ENCODE data around the gene INPP1.

The INPP1 gene

DNA sequence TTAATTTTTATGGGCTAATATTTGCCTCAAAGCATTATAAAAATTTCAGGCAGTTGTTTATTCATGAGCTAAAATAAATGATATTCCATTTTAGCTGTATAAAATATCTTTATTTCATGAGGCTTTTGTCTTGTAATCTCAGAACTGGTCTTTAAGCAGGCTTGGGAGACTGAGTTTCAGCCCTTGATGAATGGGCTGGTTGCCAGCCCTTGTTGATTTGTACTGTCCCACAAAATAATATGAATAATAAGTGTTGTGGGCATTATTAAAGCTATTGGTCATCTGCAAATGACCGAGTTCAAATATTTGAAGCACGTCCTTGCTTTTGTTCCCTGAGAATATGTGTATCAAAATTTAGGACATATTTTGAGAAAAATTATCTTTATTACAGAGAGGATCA, 18.2 kb downstream of the INPP1 start:
- no peak for DNase-seq (ENCODE audit: low spot score)

DNA sequence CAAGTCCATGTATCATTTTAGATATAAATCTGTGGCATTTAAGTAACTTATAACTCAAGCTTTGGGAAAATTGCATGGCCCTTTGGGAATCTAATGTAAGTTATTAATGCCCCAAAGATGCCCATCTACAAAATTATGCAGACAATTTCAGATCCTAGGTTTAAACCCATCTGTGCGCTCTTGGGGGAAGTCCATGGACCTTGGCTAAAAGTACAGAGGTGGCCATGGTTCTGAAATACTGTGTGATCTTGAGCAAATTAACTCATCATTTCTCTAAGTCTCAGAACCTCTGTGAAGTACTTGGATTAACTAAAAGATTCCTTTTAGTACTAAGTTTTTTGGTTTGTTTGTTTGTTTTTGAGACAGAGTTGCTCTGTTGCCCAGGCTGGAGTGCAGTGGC, 19.5 kb downstream of the INPP1 start:
- DNase-seq (ENCODE audit: low spot score), result no peak

DNA sequence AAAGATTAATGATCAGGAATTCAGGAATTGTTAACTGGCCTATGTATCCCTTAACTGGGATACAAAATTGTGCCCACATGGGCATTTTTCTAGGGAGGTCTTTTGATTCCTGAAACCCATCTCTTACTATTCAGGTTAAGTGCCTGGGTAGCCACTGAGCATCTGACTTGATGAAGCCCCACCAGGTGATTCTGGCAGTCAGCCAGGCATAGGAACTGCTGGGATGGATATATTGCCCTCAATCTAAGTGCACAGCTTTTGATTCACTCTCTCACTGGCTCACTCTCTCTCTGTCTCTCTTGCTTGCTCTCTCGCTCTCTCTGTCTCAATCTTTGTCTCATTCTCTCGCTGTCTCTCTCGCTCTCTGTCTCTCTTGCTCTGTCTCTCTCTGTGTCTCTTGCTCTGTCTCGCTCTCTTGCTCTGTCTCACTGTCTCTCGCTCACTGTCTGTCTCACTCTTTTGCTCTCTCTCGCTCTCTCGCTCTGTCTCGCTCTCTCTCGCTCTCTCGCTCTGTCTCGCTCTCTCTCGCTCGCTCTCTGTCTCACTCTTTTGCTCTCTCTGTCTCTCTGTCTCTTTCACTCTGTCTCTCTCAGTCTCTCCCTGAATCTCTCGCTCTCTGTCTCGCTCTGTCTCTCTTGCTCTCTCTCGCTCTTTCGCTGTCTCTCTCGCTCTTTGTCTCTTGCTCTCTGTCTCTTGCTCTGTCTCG, 22.3 kb downstream of the INPP1 start:
- DNase-seq (ENCODE audit: low spot score), result no peak

DNA sequence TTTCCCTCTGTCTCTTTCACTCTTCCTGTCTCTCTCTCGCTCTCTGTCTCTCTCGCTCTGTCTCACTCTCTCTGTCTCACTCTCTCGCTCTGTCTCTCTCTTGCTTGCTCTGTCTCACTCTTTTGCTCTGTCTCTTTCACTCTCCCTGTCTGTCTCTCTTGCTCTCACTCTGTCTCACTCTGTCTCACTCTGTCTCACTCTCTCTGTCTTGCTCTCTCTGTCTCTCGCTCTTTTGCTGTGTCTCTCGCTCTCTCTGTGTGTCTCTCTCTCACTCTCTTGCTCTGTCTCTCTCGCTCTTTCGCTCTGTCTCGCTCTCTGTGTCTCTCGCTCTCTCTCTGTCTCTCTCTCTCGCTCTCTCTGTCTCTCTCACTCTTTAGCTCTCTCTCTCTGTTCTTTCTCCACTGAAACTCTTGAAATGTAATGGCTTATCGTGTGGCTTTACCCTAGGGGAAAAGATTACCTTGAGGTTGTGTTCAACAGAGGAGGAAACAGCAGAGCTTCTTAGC, 22.9 kb downstream of the INPP1 start:
- DNase-seq (ENCODE audit: low spot score), result no peak

DNA sequence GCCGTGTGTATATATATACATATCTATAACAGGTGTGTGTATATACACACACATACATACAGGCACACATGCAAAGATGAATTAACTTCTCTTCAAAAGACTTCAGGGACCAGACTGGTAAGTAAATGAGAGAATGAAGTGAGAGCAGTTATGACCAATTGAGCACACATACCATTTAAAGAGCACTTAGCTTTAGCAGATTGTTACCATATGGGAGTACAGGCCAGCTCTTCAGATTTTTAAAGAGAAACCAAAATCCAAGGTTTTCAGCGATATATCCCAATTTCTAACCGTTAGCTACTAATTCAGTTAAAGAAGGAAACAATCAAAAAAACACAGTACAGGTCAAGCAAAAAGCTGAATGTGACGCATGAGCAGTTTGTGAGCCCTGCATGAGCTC, 23.7 kb downstream of the INPP1 start:
- no peak for DNase-seq (ENCODE audit: low spot score)

DNA sequence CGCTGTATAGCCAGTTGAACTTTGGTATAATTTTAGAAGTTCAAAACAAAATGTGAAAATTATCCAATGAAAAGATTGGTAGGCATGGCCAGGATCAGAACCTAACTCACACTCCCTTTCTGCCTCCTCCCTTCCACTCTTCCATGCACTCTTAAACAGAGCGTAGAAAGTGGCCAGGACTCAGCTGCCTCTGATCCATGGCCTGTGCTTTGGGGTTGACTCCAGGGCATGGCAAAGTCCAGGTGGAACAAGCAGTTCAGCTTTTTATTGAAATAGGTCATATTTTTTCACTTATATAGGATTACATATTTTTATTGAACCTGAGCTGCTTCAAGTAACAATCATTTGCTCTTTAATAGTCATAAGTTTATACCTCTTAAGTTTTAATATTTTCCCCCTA, 26.2 kb downstream of the INPP1 start:
- DNase-seq (ENCODE audit: low spot score), result no peak

DNA sequence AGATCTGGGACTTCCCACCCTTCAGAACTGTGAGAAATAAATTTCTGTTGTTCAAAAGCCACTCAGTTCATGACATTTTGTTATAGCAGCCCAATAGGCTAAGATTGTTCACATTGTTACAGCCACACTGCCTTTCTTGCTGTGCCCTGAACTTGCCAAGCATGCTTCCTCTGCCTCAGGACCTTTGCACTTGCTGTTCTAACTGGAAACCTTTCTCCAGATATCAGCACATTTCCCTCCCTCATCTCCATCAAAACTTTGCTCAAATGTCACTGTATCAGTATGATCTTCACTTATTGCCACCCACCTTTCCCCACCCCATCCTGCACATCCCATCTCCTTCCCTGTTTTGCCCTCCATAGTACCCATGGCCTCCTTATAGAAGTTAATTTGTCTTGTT, 32.7 kb downstream of the INPP1 start:
- DNase-seq (ENCODE audit: low spot score), result no peak

DNA sequence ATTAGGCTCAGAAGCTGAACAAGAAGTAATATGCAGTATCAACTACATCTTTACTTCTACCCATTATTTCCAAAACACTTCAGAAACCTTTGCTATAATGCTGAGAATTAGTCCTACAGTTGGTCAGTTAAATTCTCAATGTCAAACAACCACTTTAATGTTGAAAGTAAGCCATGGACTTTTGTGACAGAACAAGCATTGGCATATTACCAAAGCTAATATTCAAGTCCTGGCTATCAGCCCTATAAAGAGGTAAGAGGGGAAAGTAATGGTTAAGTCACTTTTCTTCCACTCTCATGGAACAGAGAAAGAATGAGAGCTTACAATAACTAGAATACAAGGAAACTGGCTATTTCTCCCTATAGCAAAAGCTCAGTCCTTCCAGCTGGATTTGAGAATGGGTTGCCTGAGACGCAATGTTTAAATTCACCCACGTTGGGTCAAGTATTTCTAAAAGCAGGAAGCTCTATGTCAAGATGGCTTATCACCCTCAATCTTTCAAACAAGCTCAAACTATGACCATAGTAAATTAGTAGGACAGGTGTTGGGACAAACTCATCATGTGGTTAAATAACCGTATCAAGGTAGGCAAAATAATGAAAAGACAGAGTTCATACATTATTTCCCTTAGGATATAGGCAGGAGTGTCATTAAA, 33.3 kb downstream of the INPP1 start:
- DNase-seq (ENCODE audit: low spot score), result no peak

DNA sequence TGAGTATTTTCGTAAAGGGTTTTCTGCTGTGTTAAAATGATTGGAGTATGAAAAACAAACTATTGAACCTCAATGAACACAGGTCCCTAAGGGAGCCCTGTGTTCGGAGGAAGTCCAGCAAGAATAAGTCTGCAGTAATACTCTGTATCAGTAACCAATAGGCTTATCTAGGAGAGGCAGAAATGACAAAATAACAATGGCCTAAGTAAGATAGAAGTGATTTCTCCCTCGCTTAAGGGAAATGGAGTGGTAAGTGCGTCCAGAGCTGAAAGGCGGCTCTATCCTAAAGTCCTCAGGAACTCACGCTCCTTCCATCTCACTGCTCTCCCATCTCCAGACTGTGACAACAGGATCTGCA, 35.5 kb downstream of the INPP1 start:
- no peak for DNase-seq (ENCODE audit: low spot score)

DNA sequence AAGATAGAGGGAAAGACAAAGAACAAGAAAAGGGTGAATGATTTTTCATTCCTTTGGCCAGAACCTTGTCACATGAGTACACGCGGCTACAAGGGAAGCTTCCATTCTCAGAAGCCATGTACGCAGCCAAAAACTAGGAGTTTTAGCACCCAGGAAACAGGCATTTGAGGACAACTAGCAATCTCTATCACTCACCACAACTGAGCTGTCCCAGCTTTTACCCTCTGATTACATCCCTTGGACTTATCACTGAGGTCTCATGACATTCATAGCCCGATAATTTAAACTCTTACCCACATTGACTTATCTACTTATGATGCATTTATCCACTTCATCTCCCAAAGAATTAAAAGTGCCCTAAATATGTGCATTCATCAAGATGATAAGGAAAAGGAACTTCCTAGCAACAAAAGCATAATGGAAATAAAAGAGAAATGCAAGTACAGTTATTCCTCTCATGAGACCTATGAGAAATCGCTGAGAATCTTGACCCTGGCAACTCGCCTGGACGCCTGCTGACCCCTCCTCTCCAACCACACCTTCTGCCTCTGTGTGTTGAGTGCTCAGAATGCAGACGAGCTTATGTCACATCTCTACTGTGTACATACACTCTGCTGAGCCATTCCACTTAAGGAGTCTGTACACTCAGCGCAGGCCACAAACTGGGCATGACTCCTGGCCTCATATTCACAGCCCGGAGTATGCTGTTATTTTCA, 36.0 kb downstream of the INPP1 start:
- DNase-seq (ENCODE audit: low spot score), result no peak

DNA sequence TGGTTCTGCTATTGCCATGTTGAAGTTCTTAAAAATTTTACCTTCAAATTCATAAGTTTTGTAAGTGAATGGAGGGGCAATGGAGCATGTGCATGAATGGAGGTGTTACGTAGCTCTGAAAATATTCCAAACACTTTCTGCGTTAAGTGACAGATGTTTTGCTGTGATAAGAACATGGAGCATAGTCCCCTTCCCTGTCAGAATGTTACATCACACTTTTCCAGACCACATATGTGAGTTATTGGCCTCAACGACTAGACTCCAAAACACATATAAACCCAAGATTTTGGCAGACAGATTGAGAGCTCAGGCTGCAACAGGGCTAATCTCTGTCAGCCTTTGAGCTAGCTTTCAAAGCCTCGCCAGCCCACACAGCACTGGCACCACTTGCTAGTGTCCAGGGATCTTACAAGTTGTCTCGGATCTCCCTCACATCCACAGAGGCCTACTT, 37.6 kb downstream of the INPP1 start:
- no peak for DNase-seq (ENCODE audit: low spot score)

DNA sequence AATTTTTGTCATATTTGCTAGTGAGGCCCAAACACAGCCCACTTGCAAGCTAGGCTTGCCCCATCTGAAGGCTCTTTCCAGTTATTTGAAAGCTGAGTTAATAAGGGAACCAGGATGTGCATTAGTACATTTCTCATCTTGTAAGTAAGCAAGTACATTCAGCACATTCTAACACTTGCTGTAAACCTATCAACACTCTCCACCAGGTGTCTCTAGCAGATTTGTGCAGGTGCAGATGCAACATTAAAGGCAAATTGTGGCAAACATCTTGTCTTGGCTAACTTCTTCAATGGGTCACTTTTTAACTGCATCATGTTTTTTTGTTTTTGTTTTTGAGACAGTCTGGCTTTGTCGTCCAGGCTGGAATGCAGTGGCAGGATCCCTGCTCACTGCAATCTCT, 39.5 kb downstream of the INPP1 start:
- DNase-seq (ENCODE audit: low spot score), result peak; percentile 48

DNA sequence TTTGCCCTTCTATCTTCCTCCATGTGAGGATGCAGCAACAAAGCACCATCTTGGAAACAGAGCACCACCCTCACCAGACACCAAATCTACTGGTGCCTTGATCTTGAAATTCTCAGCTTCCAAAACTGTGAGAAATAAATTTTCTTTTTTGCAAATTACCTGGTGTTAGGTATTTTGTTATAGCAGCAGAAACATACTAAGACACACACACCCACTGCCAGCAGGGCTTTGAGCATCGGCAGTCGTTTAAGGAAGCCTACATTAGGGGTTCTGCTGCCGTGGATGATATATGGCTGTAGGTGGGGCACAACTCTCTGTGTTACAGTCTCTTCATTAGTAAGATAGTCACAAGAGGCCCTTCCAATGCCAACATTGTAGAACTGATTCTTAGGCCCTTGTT, 44.0 kb downstream of the INPP1 start:
- no peak for DNase-seq (ENCODE audit: low spot score)

DNA sequence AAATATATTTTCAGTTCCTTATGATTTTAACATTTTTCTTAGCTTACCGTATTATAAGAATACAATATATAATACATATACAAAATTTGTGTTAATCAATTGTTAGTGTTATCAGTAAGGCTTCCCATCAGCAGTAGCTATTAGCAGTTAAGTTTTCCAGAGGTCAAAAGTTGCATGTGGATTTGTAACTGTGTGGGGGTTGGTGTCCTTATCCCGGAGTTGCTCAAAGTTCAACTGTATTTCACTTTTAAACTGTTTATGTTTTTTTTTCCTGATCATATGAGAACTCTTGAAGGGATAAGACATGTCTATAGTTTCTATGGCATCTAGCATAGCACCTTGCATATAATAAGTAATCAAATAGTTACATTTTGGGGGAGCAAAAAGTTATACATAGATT, 52.9 kb downstream of the INPP1 start:
- no peak for DNase-seq (ENCODE audit: low spot score)

DNA sequence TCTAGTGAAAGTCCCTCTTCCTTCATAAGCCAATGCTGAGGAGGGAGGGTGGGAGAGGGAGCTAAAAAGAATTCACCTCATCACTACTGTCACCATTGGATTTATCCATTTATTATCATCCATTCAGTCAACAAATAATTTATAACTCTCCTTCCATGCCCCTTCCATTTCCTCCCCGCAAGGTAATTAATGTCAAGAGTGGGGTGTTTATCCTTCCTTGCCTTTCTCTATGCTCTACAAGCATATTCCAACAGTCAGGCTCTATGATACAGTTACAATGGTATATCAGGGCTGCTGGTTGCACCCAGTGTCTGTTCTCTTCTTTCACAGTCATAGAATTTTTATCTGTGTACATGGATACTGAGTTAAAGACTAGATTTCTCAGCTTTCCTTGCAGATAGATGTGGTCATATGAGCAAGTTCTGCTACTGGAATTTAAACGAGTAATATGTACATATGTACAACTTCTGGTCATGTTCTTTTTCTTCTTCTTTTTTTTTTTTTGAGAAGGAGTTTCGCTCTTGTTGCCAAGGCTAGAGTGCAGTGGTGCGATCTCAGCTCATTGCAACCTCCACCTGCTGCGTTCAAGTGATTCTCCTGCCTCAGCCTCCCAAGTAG, 59.7 kb downstream of the INPP1 start:
- no peak for DNase-seq (ENCODE audit: low spot score)

DNA sequence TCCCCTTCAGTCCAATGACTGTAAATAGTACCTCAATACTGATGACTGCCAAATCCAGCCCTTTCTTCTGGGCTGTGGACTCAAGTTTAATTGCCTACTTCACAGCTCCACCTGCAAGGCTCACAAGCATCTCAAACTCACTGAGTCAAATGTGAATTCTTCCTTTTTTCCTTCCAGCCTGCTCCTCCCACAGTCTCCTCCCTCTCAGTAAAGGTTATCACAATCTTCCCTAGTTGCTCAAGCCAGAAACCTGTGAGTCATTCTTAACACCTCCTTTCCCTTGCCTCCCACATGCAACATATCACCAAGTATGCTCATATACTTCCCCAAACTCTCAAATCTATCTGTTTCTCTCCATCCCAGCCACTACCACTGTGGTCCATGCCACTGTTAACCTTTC, 61.1 kb downstream of the INPP1 start:
- peak; percentile 41 for DNase-seq (ENCODE audit: low spot score)

DNA sequence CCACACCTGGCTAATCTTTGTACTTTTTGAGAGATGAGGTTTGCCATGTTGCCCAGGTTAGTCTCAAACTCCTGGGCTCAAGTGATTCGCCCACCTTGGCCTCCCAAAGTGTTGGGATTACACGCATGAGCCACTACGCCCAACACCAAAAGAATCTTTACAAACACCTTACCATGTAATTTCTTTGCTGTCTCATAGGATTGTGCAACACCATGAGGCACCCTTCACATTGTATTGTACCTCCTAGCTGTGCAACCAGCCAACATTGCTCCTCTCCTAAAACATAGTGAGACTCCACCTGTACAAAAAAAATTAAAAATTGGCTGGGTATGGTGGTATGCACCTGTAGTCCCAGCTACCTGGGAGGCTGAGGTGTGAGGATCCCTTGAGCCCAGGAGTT, 61.7 kb downstream of the INPP1 start:
- DNase-seq (ENCODE audit: low spot score), result no peak

DNA sequence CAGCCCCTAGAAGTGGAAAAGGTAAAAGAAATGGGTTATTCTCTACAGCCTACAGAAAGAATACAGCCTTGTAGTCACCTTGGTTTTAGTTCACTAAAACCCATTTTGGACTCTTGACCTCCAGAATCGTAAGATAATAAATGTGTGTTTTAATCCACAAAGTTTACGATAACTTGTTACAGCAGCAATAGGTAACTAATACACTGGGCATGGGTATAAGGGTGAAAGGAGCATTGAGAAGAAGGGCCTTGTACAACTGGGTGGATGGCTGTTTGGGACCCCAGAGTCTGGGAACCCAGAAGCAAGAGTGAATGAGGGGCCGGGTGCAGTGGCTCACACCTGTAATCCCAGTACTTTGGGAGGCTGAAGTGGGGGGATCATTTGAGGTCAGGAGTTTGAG, 62.6 kb downstream of the INPP1 start:
- DNase-seq (ENCODE audit: low spot score), result no peak

DNA sequence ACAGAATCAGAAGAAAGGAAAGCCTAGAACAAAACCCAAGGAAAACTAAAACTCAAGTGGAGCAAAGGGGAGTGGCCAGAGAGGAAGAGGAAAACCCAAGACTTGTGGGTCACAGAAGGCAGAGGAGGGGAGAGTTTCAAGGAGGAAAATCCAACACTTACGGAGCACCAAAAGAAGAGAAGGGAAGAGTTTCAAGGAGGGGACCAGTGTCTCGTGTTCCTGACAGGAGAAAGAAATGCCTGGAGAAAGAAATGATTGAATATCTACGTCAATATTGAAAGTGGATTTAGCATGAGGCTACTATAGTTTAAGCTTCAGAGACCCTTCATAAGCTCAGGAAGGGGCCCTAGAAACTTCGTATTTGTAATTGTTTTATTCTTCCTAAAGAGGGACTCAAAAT, 63.4 kb downstream of the INPP1 start:
- DNase-seq (ENCODE audit: low spot score), result no peak

DNA sequence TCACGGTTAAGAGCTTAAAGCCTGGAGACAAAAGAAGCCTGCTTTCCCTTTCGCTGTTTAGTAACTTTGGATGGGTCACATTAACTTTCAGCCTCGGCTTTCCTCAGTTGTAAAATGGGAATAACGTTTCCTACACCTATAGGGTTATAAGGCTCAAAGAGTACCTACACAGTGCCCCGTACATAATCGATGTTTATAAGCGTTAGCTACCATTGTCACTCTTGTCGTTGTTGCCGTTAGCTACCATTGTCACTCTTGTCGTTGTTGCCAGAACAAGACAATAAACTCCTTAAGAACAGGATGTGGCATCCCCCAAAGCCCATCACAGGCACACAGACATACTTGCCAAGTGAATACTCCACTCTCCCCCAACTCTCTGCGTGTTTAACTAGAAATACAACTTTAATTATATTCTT, 63.9 kb downstream of the INPP1 start:
- DNase-seq (ENCODE audit: low spot score), result peak; percentile 29

DNA sequence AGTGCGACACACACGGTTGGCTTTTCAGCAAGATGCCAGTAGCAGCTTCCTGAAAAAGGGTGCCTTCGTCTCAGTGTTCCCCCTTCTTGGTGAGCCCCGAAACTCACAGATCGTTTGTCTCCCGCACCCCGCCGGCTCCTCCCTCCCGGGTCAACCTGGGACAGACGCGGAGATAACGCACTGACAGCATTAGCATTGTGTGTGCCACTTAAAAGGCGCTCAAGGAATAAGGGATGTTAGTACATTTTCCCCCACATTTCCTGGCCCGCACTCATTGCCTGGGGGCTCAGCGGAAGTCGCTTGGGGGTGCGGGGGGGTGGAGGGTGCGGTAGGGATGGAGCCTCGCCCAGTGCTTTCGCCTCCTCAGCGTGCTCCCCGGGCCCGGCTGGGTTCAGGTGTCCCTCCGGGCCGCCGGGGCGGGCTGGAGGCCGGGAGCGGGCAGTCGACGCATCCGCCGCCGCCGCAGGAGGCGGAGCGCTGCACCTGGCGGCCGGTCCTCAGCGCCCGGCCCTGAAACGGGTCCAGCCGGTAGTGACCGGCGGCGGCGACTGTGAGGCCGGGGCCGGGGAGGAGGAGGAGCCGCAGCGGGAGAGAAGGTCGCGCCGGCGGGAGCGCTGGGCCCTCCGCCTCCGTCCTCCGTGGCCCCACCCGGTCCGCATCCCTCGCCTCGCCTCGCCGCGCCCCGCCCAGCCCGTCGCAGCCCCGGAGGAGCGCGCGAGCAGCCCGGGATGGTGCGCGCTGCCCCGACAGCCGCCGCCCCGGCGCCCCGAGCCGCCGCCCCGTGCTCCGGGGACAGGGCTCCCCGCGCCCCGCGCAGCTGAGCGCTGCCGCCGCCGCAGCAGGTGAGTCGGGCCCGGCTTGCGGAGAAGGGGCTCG, 64.5 kb downstream of the INPP1 start, which contains the start of gene MFSD6:
TSS of gene MFSD6 (plus strand) at position 694 of the 876 bp plus-strand sequence. CDS start 27,675 bp downstream, outside the sequence.
- peak; percentile 40 for DNase-seq (ENCODE audit: low spot score)
